Activated CD8-positive, alpha-beta memory T cell treated with anti-CD3 and anti-CD28 coated beads for 36 hours (primary cell): ENCODE data around the gene IL31RA. TPM values are rescaled to one million over a fixed set of nuclear protein-coding genes. Genes with fewer than 3 reads are reported as not detected.

ENCODE experiments used
- CTCF ChIA-PET: fragments of 350-600 bp; sonication (Branson Sonifier 250); formaldehyde crosslinking; loops from one replicate; lab custom pipeline; 2021; ENCODE audit warnings: antibody characterized with exemption; lab: Charles Lee
- POLR2A ChIA-PET: fragments of 350-600 bp; sonication (Branson Sonifier 250); formaldehyde crosslinking; loops from one replicate; lab custom pipeline; 2021; ENCODE audit warnings: antibody characterized with exemption; lab: Charles Lee
- total RNA-seq, 2 experiments: library from RNA; stranded (reverse); gene quantifications; one replicate each; pipeline ENCODE4 v1.2.3, GENCODE V29; 2021

IL31RA gene
- total RNA-seq, 2 experiments from 2014 or later, result not detected

DNA sequence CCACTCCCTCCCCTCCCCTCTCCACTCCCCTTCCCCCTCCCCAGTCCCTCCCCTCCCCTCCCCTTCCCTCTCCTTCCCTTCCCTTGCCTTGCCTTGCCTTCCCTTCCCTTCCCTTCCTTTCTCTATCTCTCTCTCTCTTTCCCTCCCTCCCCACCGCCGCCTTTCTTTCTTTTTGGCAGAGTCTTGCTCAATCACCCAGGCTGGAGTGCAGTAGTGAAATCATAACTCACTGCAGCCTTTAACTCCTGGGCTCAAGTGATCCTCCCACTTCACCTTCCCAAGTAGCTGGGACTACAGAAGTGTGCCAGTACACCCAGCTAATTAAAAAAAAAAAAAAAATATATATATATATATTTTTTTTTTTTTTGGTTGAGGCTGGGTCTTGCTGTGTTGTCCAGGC is 45.5 kb downstream of the IL31RA start:
- ChIA-PET POLR2A (interaction anchor here (0.8 kb wide), 1 partner anchor 9 kb away, joined by 4 read pairs; no protein-coding TSS in a partner anchor), CTCF (no interaction called here)

DNA sequence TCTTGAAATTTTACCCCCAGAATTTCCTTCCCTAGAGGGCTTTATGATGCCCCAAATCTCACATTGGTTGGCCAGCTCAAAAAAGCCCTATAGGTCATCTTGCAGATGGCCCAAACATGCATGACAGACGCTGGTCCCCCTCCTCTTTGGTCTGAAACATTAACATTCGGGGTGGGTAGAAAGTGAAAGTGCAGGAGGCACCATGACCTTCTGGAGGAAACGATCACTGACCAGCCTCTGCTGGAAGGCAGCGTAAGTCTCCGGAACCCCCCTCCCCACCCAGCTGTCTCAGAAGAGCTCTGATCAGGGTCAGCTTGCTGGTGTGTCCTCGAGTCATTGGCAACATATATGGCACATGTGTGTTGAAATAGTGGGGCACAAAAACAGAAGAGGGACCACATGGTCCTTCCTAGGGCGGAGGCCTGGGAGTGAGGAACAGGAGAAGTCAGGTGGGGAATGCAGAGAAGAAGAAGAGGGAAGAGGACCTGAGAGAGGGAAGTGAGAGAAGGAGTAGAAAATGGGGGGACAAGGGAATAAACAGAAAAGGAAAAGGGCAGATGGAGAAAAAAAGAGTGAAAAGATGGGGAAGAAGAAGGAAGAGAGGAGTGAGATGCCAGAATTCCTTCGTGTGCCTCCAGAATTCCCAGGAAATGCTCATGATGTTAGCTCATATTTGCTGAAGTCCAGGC is 46.2 kb downstream of the IL31RA start:
- POLR2A ChIA-PET, result interaction anchor here (0.8 kb wide), 1 partner anchor 10 kb away, joined by 4 read pairs; no protein-coding TSS in a partner anchor
- CTCF ChIA-PET, result no interaction called here

DNA sequence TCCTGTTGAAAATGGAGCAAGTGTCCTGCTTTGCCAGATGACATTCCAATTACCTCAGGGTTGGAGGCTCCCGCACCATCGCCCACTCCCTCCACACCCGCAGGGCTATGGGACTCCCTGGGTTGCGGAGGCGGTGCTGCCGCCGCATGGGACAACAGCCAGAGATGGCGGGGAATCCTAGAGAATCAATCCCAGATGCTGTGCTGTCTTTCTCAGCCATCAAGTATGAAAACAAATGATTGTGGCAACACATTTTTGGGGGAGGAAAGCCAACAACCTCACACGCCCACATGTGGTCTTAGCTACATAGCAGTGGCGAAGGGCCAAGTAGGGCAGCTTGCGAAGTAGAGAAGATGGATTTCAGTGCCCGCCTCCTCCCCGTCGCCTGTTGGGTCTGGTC is 46.7 kb downstream of the IL31RA start:
- POLR2A ChIA-PET, result no interaction called here

DNA sequence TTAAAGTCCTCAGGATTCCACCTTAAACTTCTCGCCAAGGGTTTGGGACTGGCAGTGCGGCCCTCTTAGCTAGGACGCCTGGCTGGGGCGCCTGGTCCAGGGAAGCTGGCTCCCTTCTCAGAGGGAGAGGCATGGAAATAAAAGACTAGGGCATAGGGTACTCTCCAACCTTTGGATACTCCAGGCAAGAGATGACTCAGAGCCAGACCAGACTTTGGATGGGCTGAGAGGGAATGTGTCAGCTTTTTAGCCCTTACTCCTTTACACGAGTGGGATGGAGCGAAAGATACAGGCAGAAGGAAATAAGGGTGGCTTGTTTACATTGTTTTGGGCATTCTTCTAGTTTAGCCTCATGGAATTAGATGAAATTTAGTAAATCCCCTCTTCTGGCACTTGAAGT is 48.2 kb downstream of the IL31RA start:
- ChIA-PET CTCF (interaction anchor here (0.9 kb wide), 1 partner anchor 31 kb away, joined by 3 read pairs; no protein-coding TSS in a partner anchor), POLR2A (no interaction called here)

More for the DNA sequence above, 46.7 kb downstream of the IL31RA start:
- CTCF ChIA-PET, result no interaction called here

- POLR2A ChIA-PET, result no interaction called here
- CTCF ChIA-PET, result no interaction called here
Measured at GRCh38 chr5:55900068-55900467, 48.9 kb downstream of the IL31RA start.

- ChIA-PET POLR2A (no interaction called here), CTCF (no interaction called here)
Measured at GRCh38 chr5:55900776-55901175, 49.6 kb downstream of the IL31RA start.

DNA sequence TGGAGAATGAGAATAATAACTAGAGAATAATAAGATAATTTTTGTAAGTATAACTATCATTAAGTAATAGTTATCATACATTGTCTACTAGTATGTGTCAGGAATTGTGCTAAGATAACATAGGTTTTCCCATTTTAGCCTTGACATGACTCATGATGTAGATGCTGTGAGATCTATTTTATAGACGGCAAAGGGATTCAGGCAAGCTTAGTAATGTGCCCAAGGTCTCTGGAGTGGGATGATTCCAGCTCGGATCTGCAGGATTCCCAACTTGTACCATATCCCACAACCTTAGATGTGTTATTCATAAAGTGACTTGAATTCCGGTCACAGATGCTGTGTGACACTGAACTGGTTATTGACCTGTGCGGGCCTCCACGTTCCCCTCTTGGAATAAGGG is 51.5 kb downstream of the IL31RA start:
- CTCF ChIA-PET, result no interaction called here
- POLR2A ChIA-PET, result no interaction called here

DNA sequence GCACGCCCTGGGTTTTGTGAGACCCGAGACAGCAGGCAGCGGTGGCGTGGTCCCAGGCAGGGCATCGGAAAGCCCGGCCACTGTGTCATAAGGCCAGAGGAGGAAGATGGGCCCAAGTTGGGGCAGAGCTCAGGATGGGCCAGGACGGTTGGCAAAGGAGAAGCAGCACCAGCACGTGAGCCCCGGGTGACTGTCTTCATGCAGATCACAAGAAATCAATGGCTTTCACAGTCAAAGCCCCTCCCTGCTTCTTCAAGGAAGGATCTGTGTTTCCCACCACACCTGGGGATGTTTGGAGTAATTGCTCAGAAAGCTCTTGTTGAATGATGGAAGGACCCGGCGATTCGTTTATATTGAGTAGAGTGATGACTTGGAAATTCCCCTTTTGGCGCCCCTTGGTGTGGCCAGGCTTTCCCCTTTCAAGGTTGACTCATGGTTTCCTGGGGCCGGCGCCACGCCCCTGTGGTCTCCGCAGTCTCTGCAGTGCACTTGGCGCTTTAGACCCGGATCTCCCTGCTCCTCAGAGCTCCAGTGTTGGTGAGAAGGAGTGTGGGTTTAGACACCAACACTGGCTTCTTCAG is 52.1 kb downstream of the IL31RA start:
- ChIA-PET CTCF (no interaction called here), POLR2A (no interaction called here)

DNA sequence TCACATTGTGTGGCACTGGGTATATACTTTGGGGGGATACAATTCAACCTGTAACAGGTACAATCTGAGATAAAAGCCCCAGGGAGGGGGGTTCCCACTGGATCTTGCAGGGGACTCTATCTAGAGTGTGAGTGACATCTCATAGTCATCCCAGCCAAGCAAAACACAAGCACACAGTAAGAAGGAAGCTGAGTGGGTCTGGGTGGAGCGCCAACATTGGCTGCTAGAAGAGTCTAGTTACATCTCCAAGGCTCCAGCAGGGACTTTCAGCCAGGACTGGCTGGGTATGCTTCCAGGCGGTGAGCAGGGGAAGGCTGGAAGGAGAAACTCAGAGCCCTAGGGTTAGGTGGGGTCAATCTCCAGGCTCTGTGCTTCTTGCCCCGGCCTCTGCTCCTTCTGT is 53.0 kb downstream of the IL31RA start:
- CTCF ChIA-PET, result no interaction called here
- POLR2A ChIA-PET, result no interaction called here

GRCh38 chr5:55905251-55905650 is 54.1 kb downstream of the IL31RA start:
- ChIA-PET POLR2A (no interaction called here), CTCF (interaction anchor here (0.7 kb wide), 1 partner anchor 213 kb away, joined by 3 read pairs; no protein-coding TSS in a partner anchor)

- POLR2A ChIA-PET, result no interaction called here
- CTCF ChIA-PET, result no interaction called here
Measured at GRCh38 chr5:55907927-55908326, 56.8 kb downstream of the IL31RA start.

- POLR2A ChIA-PET, result no interaction called here
- CTCF ChIA-PET, result no interaction called here
Measured at GRCh38 chr5:55908804-55909203, 57.6 kb downstream of the IL31RA start.

GRCh38 chr5:55911784-55912653 is 60.9 kb downstream of the IL31RA start:
- CTCF ChIA-PET, result interaction anchor here (0.6 kb wide), 1 partner anchor 126 kb away, joined by 3 read pairs; no protein-coding TSS in a partner anchor

GRCh38 chr5:55913466-55914413 is 62.6 kb downstream of the IL31RA start:
- ChIA-PET POLR2A (interaction anchor here (0.5 kb wide), 1 partner anchor 411 kb away, joined by 3 read pairs; no protein-coding TSS in a partner anchor), CTCF (no interaction called here)

More at GRCh38 chr5:55911784-55912653, 60.9 kb downstream of the IL31RA start:
- POLR2A ChIA-PET, result no interaction called here

DNA sequence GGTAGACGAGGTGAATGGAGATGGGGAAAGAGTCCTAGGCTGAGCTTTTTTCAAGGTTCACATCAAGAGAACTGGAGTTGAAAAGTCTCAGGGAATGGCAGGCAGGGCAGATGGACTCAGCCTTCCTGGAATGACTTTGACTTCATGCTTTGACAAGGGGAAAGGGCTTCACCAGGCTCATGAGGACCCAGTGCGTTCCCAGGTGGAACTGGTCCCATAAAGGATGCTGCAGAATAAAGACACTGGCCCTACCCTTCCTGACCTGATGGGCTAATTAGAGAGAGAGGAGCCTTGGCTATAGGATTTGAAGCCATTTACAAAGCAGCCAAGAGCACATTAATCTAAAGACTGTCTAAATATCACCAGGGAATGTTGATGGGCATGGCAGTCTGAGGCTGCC is 63.8 kb downstream of the IL31RA start:
- CTCF ChIA-PET, result no interaction called here
- POLR2A ChIA-PET, result no interaction called here

DNA sequence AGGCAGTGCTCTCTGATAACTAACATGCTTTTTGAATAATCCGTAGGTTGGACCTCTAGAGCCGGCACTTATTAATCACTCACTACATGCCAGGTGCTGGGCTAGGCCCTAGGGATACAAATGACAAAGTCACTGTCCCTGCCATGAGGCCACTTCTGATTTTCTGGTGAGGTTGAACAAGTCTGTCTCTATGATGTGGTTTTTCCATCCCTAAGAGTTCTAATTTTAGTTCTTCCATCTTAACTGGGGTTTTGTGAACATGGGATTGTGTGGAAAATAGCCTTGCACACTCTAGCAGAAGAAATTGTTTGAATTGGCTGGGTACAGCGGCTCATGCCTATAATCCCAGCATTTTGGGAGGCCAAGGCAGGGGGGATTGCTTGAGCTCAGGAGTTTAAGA is 64.6 kb downstream of the IL31RA start:
- POLR2A ChIA-PET, result no interaction called here
- CTCF ChIA-PET, result no interaction called here

DNA sequence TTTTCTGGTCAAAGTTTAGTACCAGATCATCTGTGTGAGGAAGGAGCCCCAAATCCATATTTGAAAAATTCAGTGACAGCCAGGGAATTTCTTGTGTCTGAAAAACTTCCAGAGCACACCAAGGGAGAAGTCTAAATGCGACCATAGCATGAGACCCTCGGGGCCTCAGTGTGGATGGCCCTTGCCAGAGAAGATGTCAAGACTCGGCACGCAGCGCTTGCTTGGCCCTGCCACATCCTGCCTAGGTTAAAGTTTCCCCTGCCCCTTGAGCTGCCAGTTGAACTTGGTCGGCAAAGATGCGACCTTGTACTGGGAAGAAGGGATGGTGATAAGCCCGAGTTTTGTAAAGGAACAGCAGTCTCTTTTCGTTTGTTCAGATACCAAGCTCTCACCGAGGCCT is 65.8 kb downstream of the IL31RA start:
- ChIA-PET POLR2A (no interaction called here), CTCF (no interaction called here)

DNA sequence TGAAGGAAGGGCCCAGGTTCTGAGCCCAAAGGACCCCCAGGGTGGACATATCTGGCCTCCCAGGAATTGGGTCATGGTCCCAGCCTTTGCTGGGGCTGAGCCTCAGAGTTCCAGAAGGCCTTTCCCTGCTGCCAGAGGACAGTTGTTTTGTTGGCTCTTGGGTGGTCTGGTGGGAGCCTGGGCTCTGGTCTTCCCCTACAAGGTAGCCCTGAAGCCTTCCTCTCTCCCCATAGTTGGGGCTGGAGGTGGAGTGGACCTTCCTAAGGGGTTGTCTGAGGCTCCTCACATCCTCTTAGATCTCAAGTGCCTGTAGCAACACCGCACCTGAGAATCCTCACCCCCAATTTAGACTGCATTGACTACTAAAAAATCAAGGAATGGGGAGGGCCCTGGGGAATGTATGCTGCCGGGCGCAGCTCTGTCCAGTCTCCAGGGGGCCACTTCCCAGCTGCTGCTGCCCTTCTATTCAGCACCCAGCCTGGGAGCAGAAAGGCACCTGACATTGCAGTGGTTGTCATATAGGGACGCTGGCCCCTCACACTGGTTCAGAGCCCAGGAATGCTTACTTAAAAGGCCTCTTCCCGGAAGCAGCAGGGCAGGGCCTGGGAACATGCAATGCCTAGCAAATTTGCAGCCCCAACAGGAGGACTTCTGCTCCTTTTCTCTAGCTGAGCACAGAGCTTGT is 66.4 kb downstream of the IL31RA start:
- ChIA-PET CTCF (no interaction called here), POLR2A (no interaction called here)
